Natural killer cell (primary cell): Measurements from ENCODE around the gene NDRG2. TPM values are rescaled to one million over a fixed set of nuclear protein-coding genes. Genes with fewer than 3 reads are reported as not detected.

Experiments used
- ATAC-seq, 3 donors: fragments of 150-1000 bp in 2 of 3; fragments of 200-7000 bp in 1 of 3; cut with Tn5 transposase; 1 replicate in 1 of 3; 2 replicates in 2 of 3; pipeline ENCODE4 v1.10.0; 2021; ENCODE audit warnings: mild to moderate bottlenecking in 2 of 3, moderate library complexity in 2 of 3
- DNase-seq, 2 donors: peaks; one replicate each; pipeline versions ENCODE4 v3.0.0 to v3.0.0-alpha.2; 2013 to 2021; ENCODE audit warnings: mixed read lengths in 1 of 2
- H3K27ac ChIP-seq: one replicate; pipeline ENCODE4 v1.5.1; 2013; ENCODE audit warnings: mild to moderate bottlenecking, low read length
- H3K27me3 ChIP-seq: one replicate; pipeline ENCODE4 v1.6.1; 2013; ENCODE audit warnings: low read length; ENCODE audit not compliant: control insufficient read depth, insufficient read depth
- H3K36me3 ChIP-seq: one replicate; pipeline ENCODE4 v1.6.1; 2013; ENCODE audit warnings: low read length; ENCODE audit not compliant: control insufficient read depth, insufficient read depth
- H3K4me1 ChIP-seq: one replicate; pipeline ENCODE4 v1.6.1; 2013; ENCODE audit warnings: low read length; ENCODE audit not compliant: control insufficient read depth, insufficient read depth
- H3K4me3 ChIP-seq: one replicate; pipeline ENCODE4 v1.5.1; 2013; ENCODE audit warnings: low read length
- H3K9me3 ChIP-seq: one replicate; pipeline ENCODE4 v1.6.1; 2013; ENCODE audit warnings: low read length; ENCODE audit not compliant: control insufficient read depth, insufficient read depth
- H3K27ac Mint-ChIP-seq, 2 donors: one replicate each; pipeline ENCODE4 v1.8.0; 2022; ENCODE audit warnings: mild to moderate bottlenecking in 2 of 2, mixed read lengths in 2 of 2, moderate library complexity in 1 of 2
- H3K27me3 Mint-ChIP-seq, 2 donors: one replicate each; pipeline ENCODE4 v1.8.0; 2022; ENCODE audit warnings: low read depth in 2 of 2, mixed read lengths in 2 of 2
- H3K36me3 Mint-ChIP-seq: one replicate; pipeline ENCODE4 v1.8.0; 2022; ENCODE audit warnings: mixed read lengths
- H3K4me1 Mint-ChIP-seq, 2 donors: one replicate each; pipeline ENCODE4 v1.8.0; 2022; ENCODE audit warnings: mixed read lengths in 2 of 2
- H3K4me3 Mint-ChIP-seq: one replicate; pipeline ENCODE4 v1.8.0; 2022; ENCODE audit warnings: mild to moderate bottlenecking, moderate library complexity, mixed read lengths
- H3K9me3 Mint-ChIP-seq, 2 donors: one replicate each; pipeline ENCODE4 v1.8.0; 2022; ENCODE audit warnings: mixed read lengths in 2 of 2
- WGBS: methylation state at CpG from one replicate; pipeline ENCODE4 v1.1.7; 2013; ENCODE audit warnings: missing lambda C conversion rate; ENCODE audit not compliant: insufficient coverage; 5-methylcytosine and 5-hydroxymethylcytosine counted together
- intact Hi-C: fragments of 100-400 bp; cut with micrococcal nuclease; formaldehyde crosslinking; loops from one replicate; pipeline ENCODE4 v1.14.2; 2022
- total RNA-seq, 4 donors: library from RNA; stranded (reverse); fragments of 120-200 nt in 1 of 4; gene quantifications; one replicate each; pipeline versions ENCODE4 v1.2.3 to v1.2.4, GENCODE V29; 2013 to 2022
- TF ChIP-seq, protein P1 (sequence below): fragments of 200-600 bp; IDR thresholded peaks from one replicate; pipeline ENCODE4 v1.8.0; 2022; ENCODE audit warnings: antibody characterized with exemption

NDRG2 gene
- total RNA-seq, 3 donors from 2014 or later (not counting 1 experiment from before 2014, with no cell fraction given): 11.2 to 14.6 (median 13.6) TPM

DNA sequence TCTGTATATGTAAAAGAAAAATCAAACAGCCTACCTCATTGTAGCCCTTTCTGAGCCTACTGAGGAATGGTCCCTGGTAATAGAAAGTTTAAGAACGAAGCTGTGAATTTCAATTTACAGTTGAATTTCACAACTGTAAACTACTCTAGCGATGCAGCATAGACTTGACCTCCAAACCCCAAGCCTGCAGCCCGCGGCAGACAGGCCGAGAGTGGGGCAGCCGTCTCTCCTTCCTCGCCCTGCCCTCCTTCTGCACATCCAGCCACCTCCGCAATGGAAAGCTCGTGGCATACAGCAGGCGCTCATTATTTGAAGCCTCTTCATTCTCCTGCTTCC lies 54.2 kb downstream of the NDRG2 start:
- no peaks in the 10 kb centered on the region for H3K9me3 ChIP-seq
- Mint-ChIP-seq H3K36me3 (no peaks in the 10 kb centered on the region), H3K27me3 (peaks cover 29 to 48% of the 10 kb centered on the region in 2 donors), H3K9me3 (no peaks in the 10 kb centered on the region), H3K4me3 (peak overlapping the region; percentile 89), H3K4me1 (peaks cover 15 to 18% of the 10 kb centered on the region in 2 donors), H3K27ac (peak overlapping the region in 1 of 2 donors; percentile 87)
- peak overlapping the region; percentile 80 for H3K4me3 ChIP-seq
- no peak for DNase-seq
- peak in 2 of 3 donors; percentile 2 to 6 for ATAC-seq
- H3K36me3 ChIP-seq: no peaks in the 10 kb centered on the region
- H3K27me3 ChIP-seq: peaks cover 8% of the 10 kb centered on the region
- intact Hi-C loops: no loop called here
- no peak overlapping the region for H3K27ac ChIP-seq
- peaks cover 14% of the 10 kb centered on the region for H3K4me1 ChIP-seq
- TF ChIP-seq, protein P1, sequence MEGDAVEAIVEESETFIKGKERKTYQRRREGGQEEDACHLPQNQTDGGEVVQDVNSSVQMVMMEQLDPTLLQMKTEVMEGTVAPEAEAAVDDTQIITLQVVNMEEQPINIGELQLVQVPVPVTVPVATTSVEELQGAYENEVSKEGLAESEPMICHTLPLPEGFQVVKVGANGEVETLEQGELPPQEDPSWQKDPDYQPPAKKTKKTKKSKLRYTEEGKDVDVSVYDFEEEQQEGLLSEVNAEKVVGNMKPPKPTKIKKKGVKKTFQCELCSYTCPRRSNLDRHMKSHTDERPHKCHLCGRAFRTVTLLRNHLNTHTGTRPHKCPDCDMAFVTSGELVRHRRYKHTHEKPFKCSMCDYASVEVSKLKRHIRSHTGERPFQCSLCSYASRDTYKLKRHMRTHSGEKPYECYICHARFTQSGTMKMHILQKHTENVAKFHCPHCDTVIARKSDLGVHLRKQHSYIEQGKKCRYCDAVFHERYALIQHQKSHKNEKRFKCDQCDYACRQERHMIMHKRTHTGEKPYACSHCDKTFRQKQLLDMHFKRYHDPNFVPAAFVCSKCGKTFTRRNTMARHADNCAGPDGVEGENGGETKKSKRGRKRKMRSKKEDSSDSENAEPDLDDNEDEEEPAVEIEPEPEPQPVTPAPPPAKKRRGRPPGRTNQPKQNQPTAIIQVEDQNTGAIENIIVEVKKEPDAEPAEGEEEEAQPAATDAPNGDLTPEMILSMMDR: no peak
- WGBS: 33% methylated on average over 10 of the region's 10 CpGs

DNA sequence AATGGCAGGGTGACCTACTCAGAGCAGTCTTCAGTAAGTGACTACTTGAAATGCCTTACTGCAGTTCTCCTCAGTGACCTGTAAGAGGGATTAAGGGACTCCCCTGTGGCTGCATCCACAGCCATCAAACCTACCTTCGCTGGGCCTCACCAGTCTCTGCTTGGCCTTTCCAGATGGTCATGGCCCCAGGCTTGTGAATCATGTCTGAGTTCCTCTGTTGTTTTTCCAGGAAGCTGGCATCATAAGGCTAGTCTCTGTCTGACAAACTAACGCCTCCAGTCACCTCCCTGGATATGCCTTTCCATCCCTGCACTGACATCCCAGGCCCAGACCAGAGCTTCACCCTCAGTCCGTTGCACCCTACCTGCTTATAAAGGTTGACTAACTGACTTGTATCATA lies 55.5 kb downstream of the NDRG2 start:
- no peak overlapping the region for H3K27ac ChIP-seq
- H3K36me3 ChIP-seq: no peaks in the 10 kb centered on the region
- H3K27me3 Mint-ChIP-seq: peaks cover 33 to 56% of the 10 kb centered on the region in 2 donors
- no peak overlapping the region for H3K4me3 Mint-ChIP-seq
- no peaks in the 10 kb centered on the region for H3K9me3 ChIP-seq
- TF ChIP-seq, protein P1: no peak
- intact Hi-C loops: no loop called here
- H3K4me1 Mint-ChIP-seq: peaks cover 15 to 18% of the 10 kb centered on the region in 2 donors
- peaks cover 14% of the 10 kb centered on the region for H3K4me1 ChIP-seq
- ATAC-seq (no peak), DNase-seq (no peak)
- 84% methylated on average over 3 of the region's 3 CpGs for WGBS
- H3K27ac Mint-ChIP-seq: no peak overlapping the region
- H3K9me3 Mint-ChIP-seq: no peaks in the 10 kb centered on the region
- no peak overlapping the region for H3K4me3 ChIP-seq
- peaks cover 8% of the 10 kb centered on the region for H3K27me3 ChIP-seq
- H3K36me3 Mint-ChIP-seq: no peaks in the 10 kb centered on the region

Other genes with a start within 250 kb of the NDRG2 start
- 1 to 10 TPM; 1.9 to 5.1 (median 4.9) TPM for gene RNASE6, start 243.8 kb downstream of the NDRG2 start, total RNA-seq
- gene RNASE1, start 222.2 kb downstream of the NDRG2 start, total RNA-seq: not detected
- under 1 TPM in 1 of 3 donors, not detected in 2; 0.72 TPM for gene RNASE3, start 133.7 kb downstream of the NDRG2 start, total RNA-seq
- 10 to 100 TPM in 1 of 3 donors, 1 to 10 TPM in 1, not detected in 1; 2.2 to 53.6 TPM for gene RNASE2, start 69.6 kb downstream of the NDRG2 start, total RNA-seq
- 10 to 100 TPM; 62.8 to 79.2 (median 74.1) TPM for gene METTL17, start 35.1 kb downstream of the NDRG2 start, total RNA-seq
- not detected for gene SLC39A2, start 25.8 kb downstream of the NDRG2 start, total RNA-seq
- gene TPPP2, start 5.2 kb upstream of the NDRG2 start, total RNA-seq: not detected
- gene RNASE13, start 9.7 kb upstream of the NDRG2 start, total RNA-seq: not detected
- gene RNASE7, start 17.3 kb upstream of the NDRG2 start, total RNA-seq: not detected
- not detected for gene RNASE8, start 32.8 kb upstream of the NDRG2 start, total RNA-seq
- gene ARHGEF40, start 45.2 kb upstream of the NDRG2 start, total RNA-seq: 1 to 10 TPM; 4.4 to 6.9 (median 6.0) TPM
- gene ZNF219, start 73.6 kb upstream of the NDRG2 start, total RNA-seq: 1 to 10 TPM; 5.6 to 8.4 (median 7.7) TPM
- under 1 TPM in 1 of 3 donors, not detected in 2; 0.40 TPM for gene TMEM253, start 76.0 kb upstream of the NDRG2 start, total RNA-seq
- not detected for gene OR5AU1, start 131.0 kb upstream of the NDRG2 start, total RNA-seq
- gene HNRNPC, start 244.4 kb upstream of the NDRG2 start, total RNA-seq: 100 to 1,000 TPM; 501 to 547 (median 515) TPM